ENCODE measurements around the gene ABR.

Gene ABR

GRCh38 chr17:1142561-1142971 is 37.2 kb downstream of the ABR start:
- no peak overlapping the region for H3K4me2 ChIP-seq (ENCODE audit: low read depth, low read length, poor library complexity, severe bottlenecking)
- no peaks in the 10 kb centered on the region for H3K4me1 ChIP-seq (ENCODE audit: insufficient read depth, low read length, poor library complexity, severe bottlenecking)
- no peak overlapping the region for H2AFZ ChIP-seq (ENCODE audit: low read length)
- no peak overlapping the region for H3K9ac ChIP-seq (ENCODE audit: low read depth, low read length, poor library complexity, severe bottlenecking)
- no peak overlapping the region for H3K4me3 ChIP-seq (ENCODE audit: low read length, poor library complexity, severe bottlenecking)
- no peaks in the 10 kb centered on the region for H4K20me1 ChIP-seq (ENCODE audit: insufficient read depth, low read length, poor library complexity, severe bottlenecking)
- H3K79me2 ChIP-seq (ENCODE audit: insufficient read depth, low read length): no peaks in the 10 kb centered on the region
- TF ChIP-seq EZH2phosphoT487 (IDR thresholded peaks at IDR 0.05; ENCODE audit: borderline replicate concordance) (no peak), CTCF (conservative IDR thresholded peaks at IDR 0.05; ENCODE audit: low read length) (no peak)
- H3F3A ChIP-seq (ENCODE audit: low read depth): no peaks in the 10 kb centered on the region
- H3K27me3 ChIP-seq (ENCODE audit: insufficient read depth, low read length, poor library complexity, severe bottlenecking): no peaks in the 10 kb centered on the region
- no peaks in the 10 kb centered on the region for H3K9me2 ChIP-seq (replicated peaks; ENCODE audit: low read depth, low read length)
- no peaks in the 10 kb centered on the region for H3K36me3 ChIP-seq (ENCODE audit: insufficient read depth, low read length)
- no peaks in the 10 kb centered on the region for H3K9me3 ChIP-seq (ENCODE audit: insufficient read depth, low read depth, low read length)

- H3K9me3 ChIP-seq (ENCODE audit: insufficient read depth, low read depth, low read length): no peaks in the 10 kb centered on the region
- H3K36me3 ChIP-seq (ENCODE audit: insufficient read depth, low read length): no peaks in the 10 kb centered on the region
- H3K4me1 ChIP-seq (ENCODE audit: insufficient read depth, low read length, poor library complexity, severe bottlenecking): no peaks in the 10 kb centered on the region
- H3K9ac ChIP-seq (ENCODE audit: low read depth, low read length, poor library complexity, severe bottlenecking): no peak overlapping the region
- H3F3A ChIP-seq (ENCODE audit: low read depth): no peaks in the 10 kb centered on the region
- no peaks in the 10 kb centered on the region for H3K9me2 ChIP-seq (replicated peaks; ENCODE audit: low read depth, low read length)
- no peak for TF ChIP-seq EZH2phosphoT487 (IDR thresholded peaks at IDR 0.05; ENCODE audit: borderline replicate concordance)
- no peak for TF ChIP-seq CTCF (conservative IDR thresholded peaks at IDR 0.05; ENCODE audit: low read length)
- no peak overlapping the region for H3K4me2 ChIP-seq (ENCODE audit: low read depth, low read length, poor library complexity, severe bottlenecking)
- H3K4me3 ChIP-seq (ENCODE audit: low read length, poor library complexity, severe bottlenecking): no peak overlapping the region
- H3K27me3 ChIP-seq (ENCODE audit: insufficient read depth, low read length, poor library complexity, severe bottlenecking): no peaks in the 10 kb centered on the region
- no peak overlapping the region for H2AFZ ChIP-seq (ENCODE audit: low read length)
- H4K20me1 ChIP-seq (ENCODE audit: insufficient read depth, low read length, poor library complexity, severe bottlenecking): no peaks in the 10 kb centered on the region
- no peaks in the 10 kb centered on the region for H3K79me2 ChIP-seq (ENCODE audit: insufficient read depth, low read length)
Measured at GRCh38 chr17:1137465-1137894, 42.3 kb downstream of the ABR start.

- H3K9me3 ChIP-seq (ENCODE audit: insufficient read depth, low read depth, low read length): no peaks in the 10 kb centered on the region
- no peaks in the 10 kb centered on the region for H3K27me3 ChIP-seq (ENCODE audit: insufficient read depth, low read length, poor library complexity, severe bottlenecking)
- H2AFZ ChIP-seq (ENCODE audit: low read length): no peak overlapping the region
- no peak overlapping the region for H3K9ac ChIP-seq (ENCODE audit: low read depth, low read length, poor library complexity, severe bottlenecking)
- no peaks in the 10 kb centered on the region for H3F3A ChIP-seq (ENCODE audit: low read depth)
- H3K36me3 ChIP-seq (ENCODE audit: insufficient read depth, low read length): no peaks in the 10 kb centered on the region
- no peaks in the 10 kb centered on the region for H4K20me1 ChIP-seq (ENCODE audit: insufficient read depth, low read length, poor library complexity, severe bottlenecking)
- H3K4me2 ChIP-seq (ENCODE audit: low read depth, low read length, poor library complexity, severe bottlenecking): no peak overlapping the region
- no peaks in the 10 kb centered on the region for H3K79me2 ChIP-seq (ENCODE audit: insufficient read depth, low read length)
- no peak overlapping the region for H3K4me3 ChIP-seq (ENCODE audit: low read length, poor library complexity, severe bottlenecking)
- no peaks in the 10 kb centered on the region for H3K4me1 ChIP-seq (ENCODE audit: insufficient read depth, low read length, poor library complexity, severe bottlenecking)
- H3K9me2 ChIP-seq (replicated peaks; ENCODE audit: low read depth, low read length): no peaks in the 10 kb centered on the region
- TF ChIP-seq EZH2phosphoT487 (IDR thresholded peaks at IDR 0.05; ENCODE audit: borderline replicate concordance): no peak
- no peak for TF ChIP-seq CTCF (conservative IDR thresholded peaks at IDR 0.05; ENCODE audit: low read length)
Measured at GRCh38 chr17:1136748-1137147, 43.0 kb downstream of the ABR start.

All from Loucy (cell line).